Stimulated activated naive CD8-positive, alpha-beta T cell treated with anti-CD3 and anti-CD28 coated beads, Interleukin-15, amount 100 ng/mL, for 72 hours (primary cell): ENCODE results near the gene HRCT1.

Source experiments
- ATAC-seq: fragments of 150-1000 bp; cut with Tn5 transposase; 2 replicates; pipeline ENCODE4 v1.10.0; 2021; ENCODE audit warnings: mild to moderate bottlenecking, moderate library complexity
- DNase-seq, 2 donors: peaks; one replicate each; pipeline ENCODE4 v3.0.0; 2021 to 2022
- H3K27ac Mint-ChIP-seq, 2 donors: one replicate each; pipeline ENCODE4 v1.8.0; 2022; ENCODE audit warnings: mild to moderate bottlenecking in 2 of 2, mixed read lengths in 2 of 2, moderate library complexity in 2 of 2
- H3K27me3 Mint-ChIP-seq: one replicate; pipeline ENCODE4 v1.8.0; 2022; ENCODE audit warnings: mixed read lengths
- H3K4me1 Mint-ChIP-seq: one replicate; pipeline ENCODE4 v1.8.0; 2022; ENCODE audit warnings: mild to moderate bottlenecking, mixed read lengths
- H3K4me3 Mint-ChIP-seq, 2 donors: one replicate each; pipeline ENCODE4 v1.8.0; 2022; ENCODE audit warnings: mild to moderate bottlenecking in 2 of 2, mixed read lengths in 2 of 2, moderate library complexity in 1 of 2
- H3K9me3 Mint-ChIP-seq, 2 donors: one replicate each; pipeline ENCODE4 v1.8.0; 2022; ENCODE audit warnings: mixed read lengths in 2 of 2

Gene HRCT1

GRCh38 chr9:35905912-35906679 is at the start of gene HRCT1:
Gene HRCT1 (plus strand): TSS chr9:35906202. CDS start chr9:35906288, 86 bp downstream.
- DNase-seq, result no peak
- H3K27me3 Mint-ChIP-seq, result no peaks in the 10 kb centered on the region
- no peak within 1 kb of the TSS for H3K4me3 Mint-ChIP-seq
- no peak within 1 kb of the TSS for H3K27ac Mint-ChIP-seq
- H3K4me1 Mint-ChIP-seq, result peaks cover 63% of the 10 kb centered on the region
- ATAC-seq, result no peak
- no peaks in the 10 kb centered on the region for H3K9me3 Mint-ChIP-seq

GRCh38 chr9:35856206-35856605 is 49.8 kb upstream of the HRCT1 start:
- Mint-ChIP-seq H3K4me3 (no peak overlapping the region), H3K27me3 (peaks cover 9% of the 10 kb centered on the region), H3K27ac (no peak overlapping the region), H3K4me1 (no peaks in the 10 kb centered on the region), H3K9me3 (no peaks in the 10 kb centered on the region)
- ATAC-seq, result no peak
- DNase-seq, result no peak

GRCh38 chr9:35856882-35857281 is 49.1 kb upstream of the HRCT1 start:
- Mint-ChIP-seq H3K27me3 (peaks cover 15% of the 10 kb centered on the region), H3K4me3 (no peak overlapping the region), H3K4me1 (no peaks in the 10 kb centered on the region), H3K9me3 (no peaks in the 10 kb centered on the region), H3K27ac (no peak overlapping the region)
- DNase-seq, result no peak
- no peak for ATAC-seq

GRCh38 chr9:35858458-35858857 is 47.5 kb upstream of the HRCT1 start:
- no peaks in the 10 kb centered on the region for H3K4me1 Mint-ChIP-seq
- peaks cover 28% of the 10 kb centered on the region for H3K27me3 Mint-ChIP-seq
- ATAC-seq (no peak), DNase-seq (no peak)
- H3K27ac Mint-ChIP-seq, result no peak overlapping the region
- no peak overlapping the region for H3K4me3 Mint-ChIP-seq
- no peaks in the 10 kb centered on the region for H3K9me3 Mint-ChIP-seq

GRCh38 chr9:35859310-35859989 is 46.6 kb upstream of the HRCT1 start:
- peak; percentile 69 for ATAC-seq
- Mint-ChIP-seq H3K27me3 (peaks cover 33% of the 10 kb centered on the region), H3K4me1 (no peaks in the 10 kb centered on the region), H3K9me3 (no peaks in the 10 kb centered on the region), H3K4me3 (no peak overlapping the region), H3K27ac (no peak overlapping the region)
- DNase-seq, result no peak

GRCh38 chr9:35859990-35860339 is 46.0 kb upstream of the HRCT1 start:
- no peaks in the 10 kb centered on the region for H3K9me3 Mint-ChIP-seq
- ATAC-seq, result no peak
- DNase-seq, result no peak
- H3K27ac Mint-ChIP-seq, result no peak overlapping the region
- H3K4me3 Mint-ChIP-seq, result no peak overlapping the region
- no peaks in the 10 kb centered on the region for H3K4me1 Mint-ChIP-seq
- H3K27me3 Mint-ChIP-seq, result peaks cover 38% of the 10 kb centered on the region

- no peak overlapping the region for H3K4me3 Mint-ChIP-seq
- no peak overlapping the region for H3K27ac Mint-ChIP-seq
Observed at GRCh38 chr9:35861161-35861897, 44.7 kb upstream of the HRCT1 start.

GRCh38 chr9:35862328-35862727 is 43.7 kb upstream of the HRCT1 start:
- DNase-seq (no peak), ATAC-seq (no peak)
- Mint-ChIP-seq H3K4me3 (no peak overlapping the region), H3K27ac (no peak overlapping the region), H3K27me3 (peaks cover 43% of the 10 kb centered on the region), H3K4me1 (no peaks in the 10 kb centered on the region), H3K9me3 (no peaks in the 10 kb centered on the region)

More at GRCh38 chr9:35861161-35861897, 44.7 kb upstream of the HRCT1 start:
- DNase-seq (no peak), ATAC-seq (no peak)
- Mint-ChIP-seq H3K4me1 (no peaks in the 10 kb centered on the region), H3K9me3 (no peaks in the 10 kb centered on the region), H3K27me3 (peaks cover 42% of the 10 kb centered on the region)

GRCh38 chr9:35863583-35863982 is 42.4 kb upstream of the HRCT1 start:
- ATAC-seq, result no peak
- DNase-seq, result no peak
- no peak overlapping the region for H3K27ac Mint-ChIP-seq
- H3K9me3 Mint-ChIP-seq, result no peaks in the 10 kb centered on the region
- no peak overlapping the region for H3K4me3 Mint-ChIP-seq
- peaks cover 51% of the 10 kb centered on the region for H3K27me3 Mint-ChIP-seq
- no peaks in the 10 kb centered on the region for H3K4me1 Mint-ChIP-seq

- no peak overlapping the region for H3K27ac Mint-ChIP-seq
- peaks cover 51% of the 10 kb centered on the region for H3K27me3 Mint-ChIP-seq
- no peaks in the 10 kb centered on the region for H3K9me3 Mint-ChIP-seq
- DNase-seq (no peak), ATAC-seq (no peak)
- no peaks in the 10 kb centered on the region for H3K4me1 Mint-ChIP-seq
- H3K4me3 Mint-ChIP-seq, result no peak overlapping the region
Observed at GRCh38 chr9:35864695-35865255, 41.2 kb upstream of the HRCT1 start.

GRCh38 chr9:35867538-35867937 is 38.5 kb upstream of the HRCT1 start:
- ATAC-seq (no peak), DNase-seq (no peak)
- H3K4me1 Mint-ChIP-seq, result no peaks in the 10 kb centered on the region
- no peaks in the 10 kb centered on the region for H3K9me3 Mint-ChIP-seq
- peaks cover 29% of the 10 kb centered on the region for H3K27me3 Mint-ChIP-seq
- H3K27ac Mint-ChIP-seq, result peak overlapping the region in 1 of 2 donors; percentile 48
- H3K4me3 Mint-ChIP-seq, result no peak overlapping the region

GRCh38 chr9:35868933-35869332 is 37.1 kb upstream of the HRCT1 start:
- Mint-ChIP-seq H3K4me1 (no peaks in the 10 kb centered on the region), H3K4me3 (no peak overlapping the region), H3K9me3 (no peaks in the 10 kb centered on the region), H3K27ac (peak overlapping the region in 1 of 2 donors; percentile 56), H3K27me3 (peaks cover 24% of the 10 kb centered on the region)
- DNase-seq (no peak), ATAC-seq (no peak)

- Mint-ChIP-seq H3K9me3 (no peaks in the 10 kb centered on the region), H3K4me1 (no peaks in the 10 kb centered on the region), H3K4me3 (no peak overlapping the region), H3K27me3 (peaks cover 16% of the 10 kb centered on the region), H3K27ac (peak overlapping the region in 1 of 2 donors; percentile 64)
- no peak for DNase-seq
- ATAC-seq, result no peak
Observed at GRCh38 chr9:35869621-35870216, 36.3 kb upstream of the HRCT1 start.

- H3K4me1 Mint-ChIP-seq, result no peaks in the 10 kb centered on the region
- no peak for ATAC-seq
- DNase-seq, result no peak
- H3K4me3 Mint-ChIP-seq, result no peak within 1 kb of the TSS
- peak within 1 kb of the TSS in 1 of 2 donors; percentile 64 for H3K27ac Mint-ChIP-seq
- no peaks in the 10 kb centered on the region for H3K9me3 Mint-ChIP-seq
- peaks cover 9% of the 10 kb centered on the region for H3K27me3 Mint-ChIP-seq
Observed at GRCh38 chr9:35870351-35870923, 35.6 kb upstream of the HRCT1 start, which contains the start of gene OR13J1. Gene OR13J1 (minus strand): TSS chr9:35870401. CDS start chr9:35870401, 0 bp downstream.

- Mint-ChIP-seq H3K9me3 (no peaks in the 10 kb centered on the region), H3K27ac (no peak overlapping the region), H3K4me1 (no peaks in the 10 kb centered on the region), H3K27me3 (peaks cover 9% of the 10 kb centered on the region), H3K4me3 (no peak overlapping the region)
- ATAC-seq (no peak), DNase-seq (no peak)
Observed at GRCh38 chr9:35871545-35871944, 34.5 kb upstream of the HRCT1 start.
